HUES48 (cell line): ENCODE measurements around the gene SLC35D1.

Source experiments
- H3K27ac ChIP-seq: one replicate; pipeline ENCODE4 v1.7.0; 2013; ENCODE audit warnings: low read depth, low read length, inconsistent platforms
- H3K27me3 ChIP-seq: 2 replicates; pipeline ENCODE4 v1.6.1; 2013; ENCODE audit warnings: mild to moderate bottlenecking, low read length; ENCODE audit not compliant: control insufficient read depth, insufficient read depth
- H3K36me3 ChIP-seq: 2 replicates; pipeline ENCODE4 v1.6.1; 2013; ENCODE audit warnings: low read length; ENCODE audit not compliant: control insufficient read depth, insufficient read depth
- H3K4me1 ChIP-seq: 2 replicates; pipeline ENCODE4 v1.6.1; 2013; ENCODE audit warnings: mild to moderate bottlenecking, low read length; ENCODE audit not compliant: control insufficient read depth, insufficient read depth
- H3K4me3 ChIP-seq: 2 replicates; pipeline ENCODE4 v1.5.1; 2013; ENCODE audit warnings: mild to moderate bottlenecking, low read depth, low read length
- H3K9ac ChIP-seq: 2 replicates; pipeline ENCODE4 v1.6.1; 2013; ENCODE audit warnings: mild to moderate bottlenecking, low read depth, low read length, moderate library complexity
- H3K9me3 ChIP-seq: 2 replicates; pipeline ENCODE4 v1.6.1; 2013; ENCODE audit warnings: low read length; ENCODE audit not compliant: control insufficient read depth, insufficient read depth

SLC35D1 gene

DNA sequence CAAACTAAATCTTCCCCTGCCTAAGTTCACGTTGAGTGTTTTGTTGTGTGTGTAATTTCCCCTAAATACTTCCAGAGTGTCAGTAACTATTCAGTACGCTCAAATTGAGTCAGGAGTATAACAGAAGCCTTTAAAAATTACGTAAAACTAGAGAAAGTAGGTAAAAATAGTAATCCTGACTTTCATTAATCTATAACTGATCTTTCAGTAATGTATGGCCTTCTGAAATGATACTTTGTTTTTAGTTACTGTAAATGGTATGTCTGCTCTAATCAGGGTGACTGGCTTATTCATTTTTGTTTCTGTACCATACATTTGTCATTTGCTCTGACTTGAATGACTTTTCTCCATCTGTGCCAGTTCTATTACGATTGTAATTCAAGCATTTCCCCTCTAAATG is 99.7 kb downstream of the SLC35D1 start:
- Histone ChIP-seq H3K4me3 (no peak overlapping the region), H3K27me3 (no peaks in the 10 kb centered on the region), H3K27ac (no peak overlapping the region), H3K36me3 (peaks cover 81% of the 10 kb centered on the region), H3K4me1 (no peaks in the 10 kb centered on the region), H3K9me3 (no peaks in the 10 kb centered on the region), H3K9ac (no peak overlapping the region)

DNA sequence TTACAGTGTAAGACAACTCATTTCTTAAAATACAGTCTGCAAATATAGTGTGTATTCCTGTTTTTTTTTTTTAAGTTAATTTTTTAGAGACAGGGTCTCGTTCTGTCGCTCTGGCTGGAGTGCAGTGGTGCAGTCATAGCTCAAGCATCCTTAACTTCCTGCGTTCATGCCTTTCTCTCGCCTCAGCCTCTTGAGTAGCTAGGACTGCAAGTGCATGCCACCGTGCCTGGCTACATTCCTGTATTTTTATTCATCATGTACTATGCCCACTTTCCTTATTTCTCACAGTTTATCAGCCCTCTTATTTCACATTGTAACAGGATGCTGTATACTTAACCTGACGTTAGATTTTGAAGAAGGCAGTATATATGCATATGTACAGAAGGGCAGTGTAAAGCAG is 102.4 kb downstream of the SLC35D1 start:
- H3K9me3 ChIP-seq = no peaks in the 10 kb centered on the region
- no peak overlapping the region for H3K27ac ChIP-seq
- H3K4me1 ChIP-seq = no peaks in the 10 kb centered on the region
- H3K36me3 ChIP-seq = peaks cover 84% of the 10 kb centered on the region
- H3K9ac ChIP-seq = no peak overlapping the region
- no peak overlapping the region for H3K4me3 ChIP-seq
- no peaks in the 10 kb centered on the region for H3K27me3 ChIP-seq
